HEK293 (cell line): ENCODE measurements around the gene LZTR1.

Experiments used
- CTCF ChIA-PET: fragments of 350-600 bp; formaldehyde crosslinking; extraction: SDS; loops from one replicate; lab custom pipeline; 2021; ENCODE audit warnings: antibody characterized with exemption; lab: Yijun Ruan, JAX
- POLR2A ChIA-PET: fragments of 300-600 bp; formaldehyde crosslinking; extraction: SDS; loops from one replicate; lab custom pipeline; 2020; ENCODE audit warnings: antibody characterized with exemption, inconsistent platforms; lab: Yijun Ruan, JAX
- H3K27ac ChIP-seq: fragments of 200-500 bp; sonication (Bioruptor generic); 2 replicates; pipeline ENCODE4 v1.5.1; 2014; ENCODE audit warnings: low read depth, low read length, control low read depth, inconsistent platforms; ENCODE audit errors: extremely low read depth
- H3K36me3 ChIP-seq, 2 experiments: fragments of 200-500 bp in 1 of 2; sonication (Bioruptor generic) in 1 of 2; 1 replicate in 1 of 2; 2 replicates in 1 of 2; pipeline ENCODE4 v1.5.1; 2014 to 2017; ENCODE audit warnings: inconsistent platforms in 2 of 2, low read length in 2 of 2; ENCODE audit not compliant: control insufficient read depth in 2 of 2, insufficient read depth in 1 of 2
- H3K4me1 ChIP-seq: fragments of 200-500 bp; sonication (Bioruptor generic); 2 replicates; pipeline ENCODE4 v1.5.1; 2014; ENCODE audit warnings: mild to moderate bottlenecking, low read length, inconsistent platforms; ENCODE audit not compliant: control insufficient read depth, insufficient read depth
- H3K4me3 ChIP-seq: 2 replicates; pipeline ENCODE4 v1.5.1; 2011; ENCODE audit warnings: low read depth, mild to moderate bottlenecking, control low read depth, low read length, moderate library complexity
- H3K9me3 ChIP-seq: fragments of 200-500 bp; sonication (Bioruptor generic); 2 replicates; pipeline ENCODE4 v1.5.1; 2014; ENCODE audit warnings: low read depth, low read length, inconsistent platforms; ENCODE audit not compliant: control insufficient read depth, insufficient read depth
- BCL11A ChIP-seq: fragments of 450-650 bp; formaldehyde crosslinking; IDR thresholded peaks from 2 replicates; pipeline ENCODE4 v1.5.1; 2016; ENCODE audit warnings: low read depth, missing biosample characterization, missing genetic modification characterization
- GLI4 ChIP-seq: fragments of 450-650 bp; formaldehyde crosslinking; IDR thresholded peaks from 2 replicates; pipeline ENCODE4 v1.5.1; 2016; ENCODE audit warnings: missing biosample characterization, missing genetic modification characterization
- OSR2 ChIP-seq: fragments of 450-650 bp; formaldehyde crosslinking; IDR thresholded peaks from 2 replicates; pipeline ENCODE4 v1.5.1; 2016; ENCODE audit warnings: missing biosample characterization, missing genetic modification characterization
- REPIN1 ChIP-seq: fragments of 450-650 bp; formaldehyde crosslinking; IDR thresholded peaks from 2 replicates; pipeline ENCODE4 v1.5.1; 2017; ENCODE audit warnings: missing biosample characterization, missing genetic modification characterization, low read depth
- SP2 ChIP-seq: fragments of 450-650 bp; formaldehyde crosslinking; IDR thresholded peaks from 2 replicates; pipeline ENCODE4 v1.5.1; 2016; ENCODE audit warnings: missing biosample characterization, missing genetic modification characterization
- ZBTB10 ChIP-seq: fragments of 450-650 bp; formaldehyde crosslinking; IDR thresholded peaks from 2 replicates; pipeline ENCODE4 v1.5.1; 2016; ENCODE audit warnings: missing biosample characterization, missing genetic modification characterization
- ZBTB11 ChIP-seq: fragments of 450-650 bp; formaldehyde crosslinking; conservative IDR thresholded peaks from 2 replicates; pipeline ENCODE4 v1.5.1; 2016; ENCODE audit warnings: low read depth, missing biosample characterization, missing genetic modification characterization
- ZBTB17 ChIP-seq: fragments of 450-650 bp; formaldehyde crosslinking; IDR thresholded peaks from 2 replicates; pipeline ENCODE4 v1.5.1; 2016; ENCODE audit warnings: missing biosample characterization, missing genetic modification characterization
- ZBTB26 ChIP-seq: fragments of 450-650 bp; formaldehyde crosslinking; optimal IDR thresholded peaks from 2 replicates; pipeline ENCODE3; 2016; ENCODE audit warnings: missing biosample characterization, mild to moderate bottlenecking, missing genetic modification characterization
- ZFP69B ChIP-seq: fragments of 450-650 bp; formaldehyde crosslinking; IDR thresholded peaks from 2 replicates; pipeline ENCODE4 v1.5.1; 2016; ENCODE audit warnings: missing biosample characterization, missing genetic modification characterization
- ZNF239 ChIP-seq: fragments of 450-650 bp; formaldehyde crosslinking; IDR thresholded peaks from 2 replicates; pipeline ENCODE4 v1.5.1; 2016; ENCODE audit warnings: missing biosample characterization, missing genetic modification characterization
- ZNF248 ChIP-seq: fragments of 450-650 bp; formaldehyde crosslinking; IDR thresholded peaks from 2 replicates; pipeline ENCODE4 v1.5.1; 2017; ENCODE audit warnings: missing biosample characterization, missing genetic modification characterization
- ZNF266 ChIP-seq: fragments of 450-650 bp; formaldehyde crosslinking; IDR thresholded peaks from 2 replicates; pipeline ENCODE4 v1.5.1; 2016; ENCODE audit warnings: missing biosample characterization, missing genetic modification characterization, low read depth
- ZNF280D ChIP-seq: fragments of 450-650 bp; formaldehyde crosslinking; IDR thresholded peaks from 2 replicates; pipeline ENCODE4 v1.5.1; 2016; ENCODE audit warnings: missing biosample characterization, missing genetic modification characterization
- ZNF391 ChIP-seq: fragments of 450-650 bp; formaldehyde crosslinking; IDR thresholded peaks from 2 replicates; pipeline ENCODE4 v1.5.1; 2016; ENCODE audit warnings: low read depth, missing biosample characterization, missing genetic modification characterization, borderline replicate concordance
- ZNF549 ChIP-seq: fragments of 450-650 bp; IDR thresholded peaks from 2 replicates; pipeline ENCODE4 v1.5.1; 2018; ENCODE audit warnings: missing biosample characterization, missing genetic modification characterization, mild to moderate bottlenecking, inconsistent platforms, moderate library complexity
- ZNF785 ChIP-seq: fragments of 450-650 bp; formaldehyde crosslinking; IDR thresholded peaks from 2 replicates; pipeline ENCODE4 v1.5.1; 2016; ENCODE audit warnings: missing biosample characterization, missing genetic modification characterization

LZTR1 gene

GRCh38 chr22:20943104-20943933 is 38.8 kb upstream of the LZTR1 start:
- TF ChIP-seq ZNF280D (tag by site-specific recombination) (no peak), ZNF549 (no peak), ZBTB11 (no peak), ZBTB17 (tag by site-specific recombination) (no peak), ZFP69B (tag by site-specific recombination) (no peak), REPIN1 (tag by site-specific recombination) (no peak), ZNF785 (tag by site-specific recombination) (no peak)
- POLR2A ChIA-PET, result no interaction called here
- Histone ChIP-seq H3K27ac (no peak overlapping the region), H3K9me3 (no peaks in the 10 kb centered on the region), H3K4me3 (no peak overlapping the region), H3K36me3 (peaks cover 0 to 32% of the 10 kb centered on the region in 2 experiments; a peak in 2 of 3 replicates), H3K4me1 (no peaks in the 10 kb centered on the region; the same call in 1 of the 2 replicates)
- CTCF ChIA-PET, result interaction anchor here (0.6 kb wide), 1 partner anchor 25 kb away, joined by 3 read pairs; no protein-coding TSS in a partner anchor

GRCh38 chr22:20944042-20944441 is 38.1 kb upstream of the LZTR1 start:
- Histone ChIP-seq H3K36me3 (peaks cover 0 to 32% of the 10 kb centered on the region in 2 experiments; a peak in 2 of 3 replicates), H3K4me3 (no peak overlapping the region), H3K9me3 (no peaks in the 10 kb centered on the region), H3K4me1 (no peaks in the 10 kb centered on the region; the same call in 1 of the 2 replicates), H3K27ac (no peak overlapping the region)
- TF ChIP-seq ZNF391 (tag by site-specific recombination) (no peak), ZNF248 (tag by site-specific recombination) (no peak), OSR2 (no peak), ZBTB10 (tag by site-specific recombination) (no peak), ZNF266 (no peak), GLI4 (tag by site-specific recombination) (no peak), SP2 (tag by site-specific recombination) (no peak), ZBTB26 (tag by site-specific recombination) (no peak), ZNF280D (tag by site-specific recombination) (no peak), ZNF239 (tag by site-specific recombination) (no peak), BCL11A (tag by site-specific recombination) (no peak)
- ChIA-PET POLR2A (no interaction called here), CTCF (interaction anchor here (0.7 kb wide), 1 partner anchor 26 kb away, joined by 3 read pairs; no protein-coding TSS in a partner anchor)
